GM19099 (cell line): ENCODE results near the gene CEP68.

Experiments
- POLR2A ChIP-seq: IDR thresholded peaks from 3 replicates; pipeline ENCODE4 v1.6.1; 2011; ENCODE audit warnings: low read depth; ENCODE audit not compliant: insufficient read length; ENCODE audit errors: extremely low read depth

CEP68 gene

GRCh38 chr2:65128297-65129190 is 72.3 kb downstream of the CEP68 start:
- no peak for TF ChIP-seq POLR2A

GRCh38 chr2:65129286-65129825 is 73.1 kb downstream of the CEP68 start:
- TF ChIP-seq POLR2A, result no peak

- peak; percentile 84 for TF ChIP-seq POLR2A
Measured at GRCh38 chr2:65129826-65130663, 73.8 kb downstream of the CEP68 start, which contains the start of gene RAB1A. RAB1A (minus strand) TSS chr2:65130106; CDS start chr2:65129915, 191 bp downstream.

GRCh38 chr2:65130664-65131175 is 74.5 kb downstream of the CEP68 start:
- TF ChIP-seq POLR2A, result no peak

- no peak for TF ChIP-seq POLR2A
Measured at GRCh38 chr2:65133626-65134025, 77.4 kb downstream of the CEP68 start.

GRCh38 chr2:65134158-65134557 is 77.9 kb downstream of the CEP68 start:
- no peak for TF ChIP-seq POLR2A

- no peak for TF ChIP-seq POLR2A
Measured at GRCh38 chr2:65136253-65136652, 80.0 kb downstream of the CEP68 start.
